GM23338 (cell line): ENCODE results near the gene OBSCN.

ENCODE experiments used
- CREB1 ChIP-seq: fragments of 250-450 bp; sonication (Bioruptor Pico); IDR thresholded peaks from 2 replicates; pipeline ENCODE4 v1.5.0; 2020; ENCODE audit warnings: low read depth, mild to moderate bottlenecking, moderate library complexity
- EZH2 ChIP-seq: fragments of 200-600 bp; sonication (generic); IDR thresholded peaks from one replicate; pipeline ENCODE4 v1.8.0; 2017; ENCODE audit warnings: antibody characterized with exemption, mild to moderate bottlenecking, low read depth; ENCODE audit not compliant: unreplicated experiment
- EZH2phosphoT487 ChIP-seq: fragments of 200-600 bp; sonication (generic); IDR thresholded peaks from one replicate; pipeline ENCODE4 v1.8.1; 2018; ENCODE audit warnings: antibody characterized with exemption; ENCODE audit not compliant: unreplicated experiment
- JUNB ChIP-seq: IDR thresholded peaks from one replicate; pipeline ENCODE4 v1.6.1; 2016; ENCODE audit warnings: antibody characterized with exemption; ENCODE audit not compliant: unreplicated experiment
- NANOG ChIP-seq: IDR thresholded peaks from 2 replicates; pipeline ENCODE4 v1.6.1; 2016; ENCODE audit warnings: antibody characterized with exemption, borderline replicate concordance
- POLR2AphosphoS5 ChIP-seq: IDR thresholded peaks from 2 replicates; pipeline ENCODE4 v1.6.1; 2016; ENCODE audit warnings: antibody characterized with exemption, low read depth
- STAT1 ChIP-seq: IDR thresholded peaks from one replicate; pipeline ENCODE4 v1.6.1; 2016; ENCODE audit warnings: antibody characterized with exemption; ENCODE audit not compliant: unreplicated experiment
- ZNF114 ChIP-seq: fragments of 250-450 bp; sonication (Bioruptor Pico); IDR thresholded peaks from 2 replicates; pipeline ENCODE4 v1.5.0; 2020; ENCODE audit warnings: mild to moderate bottlenecking, moderate library complexity
- ZNF331 ChIP-seq: fragments of 250-450 bp; sonication (Bioruptor Pico); IDR thresholded peaks from 2 replicates; pipeline ENCODE4 v1.5.0; 2020; ENCODE audit warnings: low read depth, mild to moderate bottlenecking, moderate library complexity
- TF ChIP-seq, protein P1 (sequence below), 2 experiments: fragments of 200-600 bp in 1 of 2; sonication (generic) in 1 of 2; conservative IDR thresholded peaks; 2 replicates each; pipeline versions ENCODE4 v1.5.1 to v1.6.1; 2016 to 2017; ENCODE audit warnings: antibody characterized with exemption in 2 of 2, low read depth in 2 of 2, mild to moderate bottlenecking in 2 of 2, moderate library complexity in 1 of 2
- TF ChIP-seq, protein P2 (sequence below): IDR thresholded peaks from 2 replicates; pipeline ENCODE4 v1.6.1; 2016; ENCODE audit warnings: antibody characterized with exemption

DNA sequence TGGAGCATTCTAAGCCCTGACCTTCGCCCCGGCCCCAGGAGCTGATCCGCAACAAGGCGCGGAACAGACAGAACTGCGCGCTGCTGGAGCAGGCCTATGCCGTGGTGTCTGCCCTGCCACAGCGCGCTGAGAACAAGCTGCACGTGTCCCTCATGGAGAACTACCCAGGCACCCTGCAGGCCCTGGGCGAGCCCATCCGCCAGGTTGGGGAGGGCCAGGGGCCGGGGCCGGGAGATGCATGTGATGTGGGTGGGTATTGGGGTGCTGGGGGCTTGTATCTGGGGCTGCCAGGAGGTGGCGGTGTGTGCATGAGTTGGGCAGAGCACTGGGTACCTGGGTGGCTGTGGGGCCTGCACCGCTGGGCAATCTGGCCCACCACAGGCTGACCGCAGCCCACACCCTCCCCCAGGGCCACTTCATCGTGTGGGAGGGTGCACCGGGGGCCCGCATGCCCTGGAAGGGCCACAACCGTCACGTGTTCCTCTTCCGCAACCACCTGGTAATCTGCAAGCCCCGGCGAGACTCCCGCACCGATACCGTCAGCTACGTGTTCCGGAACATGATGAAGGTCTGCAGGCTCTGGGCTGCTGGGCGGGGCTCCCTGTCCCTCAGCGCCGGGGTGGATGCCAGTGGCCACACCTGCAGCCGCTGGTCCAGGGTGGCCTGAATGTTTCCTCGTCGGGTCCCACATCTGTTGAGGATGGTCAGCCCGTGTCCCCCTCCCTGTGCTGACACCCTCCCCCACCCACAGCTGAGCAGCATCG is 133.0 kb downstream of the OBSCN start:
- TF ChIP-seq, protein P1, sequence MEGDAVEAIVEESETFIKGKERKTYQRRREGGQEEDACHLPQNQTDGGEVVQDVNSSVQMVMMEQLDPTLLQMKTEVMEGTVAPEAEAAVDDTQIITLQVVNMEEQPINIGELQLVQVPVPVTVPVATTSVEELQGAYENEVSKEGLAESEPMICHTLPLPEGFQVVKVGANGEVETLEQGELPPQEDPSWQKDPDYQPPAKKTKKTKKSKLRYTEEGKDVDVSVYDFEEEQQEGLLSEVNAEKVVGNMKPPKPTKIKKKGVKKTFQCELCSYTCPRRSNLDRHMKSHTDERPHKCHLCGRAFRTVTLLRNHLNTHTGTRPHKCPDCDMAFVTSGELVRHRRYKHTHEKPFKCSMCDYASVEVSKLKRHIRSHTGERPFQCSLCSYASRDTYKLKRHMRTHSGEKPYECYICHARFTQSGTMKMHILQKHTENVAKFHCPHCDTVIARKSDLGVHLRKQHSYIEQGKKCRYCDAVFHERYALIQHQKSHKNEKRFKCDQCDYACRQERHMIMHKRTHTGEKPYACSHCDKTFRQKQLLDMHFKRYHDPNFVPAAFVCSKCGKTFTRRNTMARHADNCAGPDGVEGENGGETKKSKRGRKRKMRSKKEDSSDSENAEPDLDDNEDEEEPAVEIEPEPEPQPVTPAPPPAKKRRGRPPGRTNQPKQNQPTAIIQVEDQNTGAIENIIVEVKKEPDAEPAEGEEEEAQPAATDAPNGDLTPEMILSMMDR (conservative IDR thresholded peaks at IDR 0.05; ENCODE audit: low read depth in 2 of 2) = peak; percentile 58 to 80
- TF ChIP-seq EZH2 (no peak), ZNF114 (CRISPR knock-in tag) (no peak), EZH2phosphoT487 (no peak), STAT1 (no peak), NANOG (no peak), POLR2AphosphoS5 (no peak), CREB1 (CRISPR knock-in tag) (no peak), ZNF331 (CRISPR knock-in tag) (no peak), JUNB (no peak)
- TF ChIP-seq, protein P2, sequence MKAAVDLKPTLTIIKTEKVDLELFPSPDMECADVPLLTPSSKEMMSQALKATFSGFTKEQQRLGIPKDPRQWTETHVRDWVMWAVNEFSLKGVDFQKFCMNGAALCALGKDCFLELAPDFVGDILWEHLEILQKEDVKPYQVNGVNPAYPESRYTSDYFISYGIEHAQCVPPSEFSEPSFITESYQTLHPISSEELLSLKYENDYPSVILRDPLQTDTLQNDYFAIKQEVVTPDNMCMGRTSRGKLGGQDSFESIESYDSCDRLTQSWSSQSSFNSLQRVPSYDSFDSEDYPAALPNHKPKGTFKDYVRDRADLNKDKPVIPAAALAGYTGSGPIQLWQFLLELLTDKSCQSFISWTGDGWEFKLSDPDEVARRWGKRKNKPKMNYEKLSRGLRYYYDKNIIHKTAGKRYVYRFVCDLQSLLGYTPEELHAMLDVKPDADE = no peak
